C4-2B (cell line): ENCODE measurements around the gene CTSL.
"Not testable (repeated sequence)": the region's sequence is repeated elsewhere in the genome, so short reads cannot be mapped to it uniquely, and the experiment has no call there.

Experiments used
- CTCF ChIP-seq: fragments of 450-650 bp; conservative IDR thresholded peaks from 2 replicates; pipeline ENCODE4 v1.5.1; 2017; ENCODE audit warnings: mild to moderate bottlenecking
- ZFX ChIP-seq: fragments of 450-650 bp; IDR thresholded peaks from 2 replicates; pipeline ENCODE4 v1.6.1; 2017

DNA sequence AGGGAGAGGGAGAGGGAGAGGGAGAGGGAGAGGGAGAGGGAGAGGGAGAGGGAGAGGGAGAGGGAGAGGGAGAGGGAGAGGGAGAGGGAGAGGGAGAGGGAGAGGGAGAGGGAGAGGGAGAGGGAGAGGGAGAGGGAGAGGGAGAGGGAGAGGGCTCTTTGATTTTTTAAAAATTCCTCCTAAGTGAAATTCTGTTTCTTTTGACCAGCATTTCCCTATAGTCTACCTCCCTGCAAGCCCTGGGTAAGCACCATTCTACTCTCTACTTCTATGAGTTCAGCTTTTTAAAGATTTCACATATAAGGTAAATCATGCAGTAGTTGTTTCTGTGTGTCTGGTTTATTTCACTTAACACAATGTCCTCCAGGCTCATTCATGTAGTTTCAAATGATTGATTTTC, 34.1 kb downstream of the CTSL start:
- not testable (repeated sequence) for TF ChIP-seq CTCF, ZFX
